Left ventricle myocardium superior (tissue), 1 donor: ENCODE measurements around the gene LITAF. TPM values are rescaled to one million over a fixed set of nuclear protein-coding genes. Genes with fewer than 3 reads are reported as not detected.
"Not testable (repeated sequence)": the region's sequence is repeated elsewhere in the genome, so short reads cannot be mapped to it uniquely, and the experiment has no call there.

ENCODE experiments used
- ATAC-seq: fragments of 200-7000 bp; cut with Tn5 transposase; one replicate; pipeline ENCODE4 v1.9.1; 2020; ENCODE audit warnings: mild to moderate bottlenecking, moderate library complexity
- DNase-seq: peaks from one replicate; pipeline ENCODE4 v3.0.0-alpha.2; 2020
- intact Hi-C: fragments of 100-400 bp; cut with micrococcal nuclease; formaldehyde crosslinking; loops from one replicate; pipeline ENCODE4 v1.11.0; 2022
- total RNA-seq: library from RNA; stranded (reverse); fragmentation: NEBNext Ultra II Directional; extraction: Animal tissue kit (Norgen Biotek cat#: 25700); gene quantifications from one replicate; pipeline ENCODE4 v1.2.1, GENCODE V29; 2021
- donor health status: DM: no; HTN: yes; CAD: no; lungs with severe emphysema.

Gene LITAF
- total RNA-seq, 1 donor from 2014 or later = 70.8 TPM

DNA sequence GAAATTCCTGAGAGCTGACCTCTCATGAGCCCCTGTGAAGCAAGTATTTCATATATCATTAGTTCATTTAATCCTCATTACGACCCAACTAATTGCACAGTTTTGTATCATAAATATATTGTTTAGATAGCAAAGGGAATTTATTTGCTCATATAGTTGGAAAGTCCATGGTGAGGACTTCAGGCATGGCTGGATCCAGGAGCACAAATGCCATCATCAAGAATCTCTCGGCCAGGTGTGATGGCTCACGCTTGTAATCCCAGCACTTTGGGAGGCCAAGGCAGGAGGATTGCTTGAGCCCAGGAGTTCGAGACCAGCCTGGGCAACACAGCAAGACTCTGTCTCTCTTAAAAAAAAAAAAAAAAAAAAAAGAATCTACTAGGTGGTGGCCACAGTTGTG lies 17.6 kb upstream of the LITAF start:
- ATAC-seq, DNase-seq, intact Hi-C loops: not testable (repeated sequence)

DNA sequence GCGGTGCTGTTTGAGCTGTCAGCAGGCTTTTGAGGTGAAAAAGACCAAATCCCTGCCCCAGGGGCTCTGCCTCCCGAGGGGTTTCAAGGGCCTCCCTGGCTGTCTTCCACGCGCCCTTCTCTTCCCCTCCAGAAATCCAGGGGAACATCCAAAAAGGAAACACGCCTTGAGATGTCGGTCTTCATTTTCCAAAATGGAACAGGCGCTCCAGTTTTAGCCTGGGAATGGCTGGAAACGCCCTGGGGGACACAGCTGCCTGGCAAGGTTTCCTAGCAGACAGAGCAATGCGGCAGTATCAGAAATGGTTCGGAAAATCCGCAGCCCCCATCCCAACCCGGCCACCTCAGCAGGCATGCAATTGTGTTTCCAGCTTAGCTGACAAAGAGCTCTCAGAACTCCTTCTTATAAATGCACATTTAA lies 16.6 kb upstream of the LITAF start:
- DNase-seq (peak; percentile 65), ATAC-seq (peak; percentile 53)
- intact Hi-C loops = no loop called here

DNA sequence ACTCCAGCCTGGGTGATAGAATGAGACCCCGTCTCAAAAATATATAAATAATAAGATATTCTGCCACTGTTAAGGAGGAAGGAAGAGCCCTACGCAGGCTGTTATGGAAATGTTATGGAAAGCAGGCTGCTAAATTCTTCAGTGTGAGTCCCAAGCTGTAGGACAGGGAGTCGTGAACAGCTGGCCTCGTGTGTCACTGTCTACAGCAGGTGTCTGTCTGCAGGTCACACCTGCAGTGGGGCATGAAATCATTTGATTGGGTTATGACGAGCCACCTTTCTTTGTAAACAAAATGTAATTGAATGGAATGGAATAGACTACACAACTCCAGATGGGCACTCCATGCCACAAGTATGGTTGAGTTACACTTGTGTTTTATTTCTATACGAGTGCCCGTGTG lies 15.6 kb upstream of the LITAF start:
- ATAC-seq = no peak
- intact Hi-C loops = no loop called here

DNA sequence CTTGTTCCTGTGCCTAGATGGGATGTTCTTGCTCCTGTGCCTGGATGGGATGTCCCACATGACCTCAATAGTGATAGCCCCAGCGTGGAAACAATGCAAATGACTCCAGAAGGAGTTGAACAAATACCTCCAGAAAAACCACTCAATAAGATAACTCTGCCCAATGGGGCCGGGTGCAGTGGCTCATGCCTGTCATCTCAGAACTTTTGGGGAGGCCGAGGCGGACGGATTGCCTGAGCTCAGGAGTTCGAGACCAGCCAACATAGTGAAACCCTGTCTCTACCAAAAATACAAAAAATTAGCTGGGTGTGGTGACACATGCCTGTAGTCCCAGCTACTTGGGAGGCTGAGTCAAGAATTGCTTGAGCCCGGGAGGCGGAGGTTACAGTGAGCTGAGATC lies 15.2 kb upstream of the LITAF start:
- intact Hi-C loops = no loop called here
- DNase-seq = no peak
- no peak for ATAC-seq

More for the DNA sequence above, 15.6 kb upstream of the LITAF start:
- DNase-seq = no peak

DNA sequence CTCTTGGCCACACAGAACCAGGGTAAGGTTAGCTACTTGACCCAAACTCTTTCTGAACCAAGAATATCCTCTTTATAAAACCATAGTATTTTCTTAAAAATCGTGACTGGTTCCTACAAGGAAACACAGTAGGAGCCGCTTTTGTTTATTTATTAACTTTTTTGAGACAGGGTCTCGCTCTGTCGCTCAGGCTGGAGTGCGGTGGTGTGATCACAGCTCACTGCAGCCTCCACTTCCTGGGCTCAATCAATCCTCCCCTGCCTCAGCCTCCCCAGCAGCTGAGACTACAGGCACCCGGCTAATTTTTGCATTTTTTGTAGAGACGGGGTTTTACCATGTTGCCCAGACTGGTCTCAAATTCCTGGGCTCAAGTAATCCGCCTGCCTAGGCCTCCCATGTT lies 14.7 kb upstream of the LITAF start:
- ATAC-seq (no peak), DNase-seq (no peak)
- intact Hi-C loops = no loop called here

DNA sequence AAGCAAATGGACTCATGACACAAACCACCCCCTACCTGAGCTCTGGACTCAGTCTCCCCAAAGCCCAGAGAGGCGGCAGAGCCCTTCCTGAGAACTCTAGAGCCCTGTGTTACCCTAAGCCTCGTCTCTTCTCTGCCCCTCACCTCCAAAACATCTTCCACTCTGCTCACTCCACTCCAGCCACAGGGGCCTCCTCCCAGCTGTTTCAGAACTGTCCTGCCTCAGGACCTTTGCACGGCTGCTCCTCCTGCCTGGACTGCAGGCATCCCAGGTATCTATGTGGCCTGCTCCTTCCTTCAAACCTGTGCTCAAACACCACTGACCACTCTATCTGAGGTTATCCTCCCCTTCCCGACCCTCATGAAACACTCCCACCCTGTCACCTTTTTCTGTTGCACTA lies 12.9 kb upstream of the LITAF start:
- DNase-seq = no peak
- ATAC-seq = no peak
- intact Hi-C loops = no loop called here

DNA sequence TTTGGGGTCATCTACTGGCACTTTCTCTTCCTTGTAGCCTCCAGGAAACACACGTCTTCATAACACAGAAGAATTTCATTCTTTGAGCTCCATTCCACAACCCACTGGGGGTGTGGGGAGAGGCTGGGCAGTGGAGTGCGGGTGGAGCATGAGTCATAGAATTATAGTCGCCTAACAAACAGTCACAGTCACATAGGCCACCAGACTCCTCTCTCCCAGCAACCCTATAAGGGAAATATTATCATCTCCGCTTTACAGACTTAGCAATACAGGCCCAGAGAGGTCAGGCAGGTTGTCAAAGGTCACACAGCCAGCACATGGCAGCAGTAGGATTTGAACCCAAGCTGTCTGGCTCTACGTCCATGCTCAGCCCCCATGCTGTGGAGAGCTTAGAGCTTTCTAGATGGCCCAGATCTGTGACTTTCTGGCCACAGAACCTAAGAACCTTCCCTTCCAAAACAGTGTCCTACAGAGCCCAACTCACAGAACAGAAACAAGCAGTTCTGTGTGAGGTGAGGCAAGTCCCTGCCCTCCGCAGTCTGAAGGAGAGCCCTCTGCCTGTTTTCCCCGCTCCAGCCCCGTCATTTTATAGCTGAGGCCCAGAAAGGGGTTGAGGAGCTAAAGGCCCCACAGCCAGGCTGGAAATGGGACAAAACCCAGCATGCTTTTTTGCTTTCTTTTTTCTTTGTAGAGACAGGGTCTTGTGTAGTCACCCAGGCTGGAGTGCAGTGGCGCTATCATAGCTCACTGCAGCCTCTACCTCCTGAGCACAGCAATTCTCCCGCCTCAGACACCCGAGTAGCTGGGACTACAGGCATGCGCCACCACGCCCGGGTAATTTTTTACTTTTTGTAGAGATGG lies 10.7 kb upstream of the LITAF start:
- ATAC-seq = peak; percentile 40
- DNase-seq = no peak
- intact Hi-C loops = no loop called here

DNA sequence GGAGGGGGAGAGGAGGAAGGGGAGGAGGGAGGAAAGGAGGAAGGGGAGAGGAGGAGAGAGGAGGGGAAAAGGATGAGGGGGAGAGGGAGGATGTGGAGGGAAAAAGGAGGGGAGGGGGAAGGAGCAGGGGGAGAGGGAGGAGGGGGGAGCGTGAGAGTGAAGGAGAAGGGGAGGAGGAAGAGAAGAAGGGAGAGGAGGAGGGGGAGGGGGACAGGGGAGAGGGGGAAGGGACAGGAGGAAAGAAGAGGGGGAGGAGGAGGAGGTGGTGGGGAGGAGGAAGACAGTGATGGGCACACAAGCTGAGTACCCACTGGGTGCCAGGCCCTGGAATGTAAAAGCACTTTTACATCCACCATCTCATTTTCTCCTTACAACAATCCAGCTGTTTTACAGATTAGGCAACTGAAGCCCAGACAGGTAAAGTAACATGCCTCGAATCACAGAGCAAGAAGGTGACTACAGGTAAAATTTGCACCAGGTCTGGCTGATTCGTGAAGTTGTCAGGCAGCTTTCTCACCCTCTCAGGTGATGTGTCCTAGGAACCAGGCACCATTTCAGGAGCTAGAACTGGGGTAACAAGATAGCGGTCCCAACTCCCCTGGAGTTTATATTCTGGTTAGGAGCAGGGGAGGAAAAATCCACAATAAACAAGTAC lies 10.0 kb upstream of the LITAF start:
- DNase-seq (no peak), ATAC-seq (no peak)
- intact Hi-C loops = no loop called here

DNA sequence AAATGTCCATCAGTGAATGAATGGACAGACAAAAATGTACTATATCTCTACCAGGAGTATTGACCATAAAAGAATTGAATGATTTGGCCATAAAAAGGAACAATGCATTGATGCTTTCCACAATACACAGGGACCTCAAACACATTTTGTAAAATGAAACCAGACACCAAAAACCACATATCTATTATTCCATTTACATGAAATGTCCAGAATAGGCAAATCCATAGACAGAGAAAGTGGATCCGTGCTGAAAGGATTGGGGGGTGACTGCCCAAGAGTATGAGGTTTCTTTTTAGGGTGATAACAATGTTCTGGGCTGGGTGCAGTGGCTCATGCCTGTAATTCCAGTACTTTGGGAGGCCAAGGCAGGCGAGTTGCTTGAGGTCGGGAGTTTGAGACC lies 6.9 kb upstream of the LITAF start:
- DNase-seq = no peak
- no peak for ATAC-seq
- intact Hi-C loops = no loop called here

DNA sequence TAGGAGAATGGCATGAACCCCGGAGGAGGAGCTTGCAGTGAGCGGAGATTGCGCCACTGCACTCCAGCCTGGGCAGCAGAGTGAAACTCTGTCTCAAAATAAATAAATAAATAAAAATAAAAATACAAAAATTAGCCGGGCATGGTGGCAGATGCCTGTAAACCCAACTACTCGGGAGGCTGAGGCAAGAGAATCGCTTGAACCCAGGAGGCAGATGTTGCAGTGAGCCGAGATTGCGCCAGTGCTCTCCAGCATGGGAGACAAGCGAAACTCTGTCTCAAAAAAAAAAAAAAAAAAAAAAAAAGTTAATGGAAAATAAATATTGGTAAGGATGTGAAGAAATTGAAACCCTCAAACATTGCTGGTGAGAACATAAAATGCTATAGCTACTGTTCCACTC lies 6.4 kb upstream of the LITAF start:
- ATAC-seq, intact Hi-C loops, DNase-seq: not testable (repeated sequence)

DNA sequence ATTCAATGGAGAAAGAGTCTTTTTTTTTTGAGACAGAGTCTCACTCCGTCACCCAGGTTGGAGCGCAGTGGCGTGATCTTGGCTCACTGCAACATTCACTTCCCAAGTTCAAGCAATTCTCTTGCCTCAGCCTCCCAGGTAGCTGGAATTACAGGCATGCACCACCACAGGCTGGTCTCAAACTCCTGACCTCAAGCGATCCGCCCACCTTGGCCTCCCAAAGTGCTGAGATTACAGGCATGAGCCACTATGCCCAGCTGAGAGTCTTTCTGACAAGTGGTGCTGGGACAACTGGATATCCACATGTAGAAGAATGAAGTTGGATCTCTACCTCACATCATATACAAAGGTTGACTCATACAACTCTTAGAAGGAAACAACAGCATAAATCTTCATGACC lies 4.9 kb upstream of the LITAF start:
- DNase-seq, ATAC-seq, intact Hi-C loops: not testable (repeated sequence)

DNA sequence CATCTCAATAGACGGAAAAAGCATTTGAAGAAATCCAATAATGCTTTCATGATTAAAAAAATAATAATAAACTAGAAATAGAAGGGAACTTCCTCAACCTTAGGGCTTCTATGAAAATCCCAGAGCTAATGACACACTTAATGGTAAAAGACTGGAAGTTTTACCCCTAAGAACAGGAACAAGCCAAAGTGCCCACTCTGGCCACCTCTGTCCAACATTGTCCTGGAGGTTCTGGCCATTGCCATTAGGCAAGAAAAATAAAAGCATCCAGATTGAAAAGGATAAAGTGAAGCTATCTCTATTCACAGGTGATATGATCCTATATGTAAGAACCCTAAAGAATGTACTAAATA lies 2.5 kb upstream of the LITAF start:
- intact Hi-C loops = no loop called here
- no peak for ATAC-seq
- no peak for DNase-seq

DNA sequence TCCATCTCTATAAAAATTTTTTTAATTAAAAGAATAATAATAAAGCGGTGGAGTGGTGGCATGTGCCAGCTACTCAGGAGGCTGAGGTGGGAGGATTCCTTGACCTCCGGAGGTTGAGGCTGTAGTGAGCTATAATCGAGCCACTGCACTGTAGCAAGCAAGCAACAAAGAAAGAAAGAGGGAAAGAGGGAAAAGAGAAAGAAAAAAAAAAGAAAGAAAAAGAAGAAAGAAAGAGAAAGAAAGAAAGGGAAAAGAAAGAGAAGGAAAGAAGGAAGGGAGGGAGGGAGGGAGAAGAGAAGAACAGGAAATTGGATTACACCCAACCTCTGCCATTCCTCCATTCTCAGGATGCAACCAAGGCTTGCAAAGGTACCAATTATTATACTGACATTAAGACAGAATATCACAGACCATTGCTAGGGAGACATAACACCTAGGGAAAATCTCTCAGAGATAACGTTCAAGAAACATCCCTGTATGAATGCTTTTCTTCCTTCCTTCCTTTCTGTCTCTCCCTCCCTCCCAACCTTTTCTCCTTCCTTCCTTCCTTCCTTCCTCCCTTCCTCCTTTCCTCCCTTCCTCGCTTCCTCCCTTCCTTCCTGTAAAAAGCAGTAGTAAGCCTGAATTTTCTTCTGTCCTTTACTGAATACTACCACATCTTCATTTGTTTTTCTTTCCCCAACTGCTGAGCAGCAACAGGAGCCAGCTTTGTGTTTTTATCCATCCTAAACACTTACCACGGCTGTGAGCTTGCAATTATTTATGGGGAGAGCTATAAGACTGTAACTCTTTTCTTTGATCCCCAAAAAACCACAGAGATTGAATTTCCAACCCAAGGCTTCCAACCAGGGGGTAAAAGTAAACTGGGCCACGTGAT lies 1.8 kb upstream of the LITAF start:
- intact Hi-C loops = no loop called here
- ATAC-seq (no peak), DNase-seq (no peak)

DNA sequence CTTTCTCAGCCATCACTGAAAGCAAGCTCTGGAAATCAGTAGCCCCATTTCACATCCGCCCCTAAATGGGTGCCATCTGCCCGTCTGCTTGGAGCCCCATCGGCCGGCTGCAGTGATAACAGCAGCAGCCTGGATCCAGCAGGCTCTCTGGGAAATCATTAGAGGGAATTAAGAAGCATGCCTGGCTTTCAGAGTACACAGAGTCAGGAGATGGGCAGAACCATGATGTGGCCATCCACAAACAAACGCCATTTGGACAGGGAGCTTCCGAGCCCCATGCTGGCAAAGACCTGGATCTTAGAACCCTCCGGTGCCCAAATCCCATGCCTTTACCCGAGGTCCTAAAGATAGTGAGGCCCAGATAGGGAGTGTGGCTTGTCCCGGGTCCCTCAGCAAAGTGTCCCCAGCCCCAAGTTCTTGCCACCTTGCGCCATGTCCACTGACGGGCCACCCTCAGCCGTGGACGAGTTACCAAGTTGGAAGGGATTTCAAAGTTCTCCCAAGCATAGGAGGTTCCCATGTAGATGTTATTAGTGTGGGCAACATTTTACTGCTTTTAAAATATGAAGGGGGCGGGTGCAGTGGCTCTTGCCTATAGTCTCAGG lies 1.0 kb upstream of the LITAF start:
- ATAC-seq (peak; percentile 1), DNase-seq (no peak)
- intact Hi-C loops = no loop called here

DNA sequence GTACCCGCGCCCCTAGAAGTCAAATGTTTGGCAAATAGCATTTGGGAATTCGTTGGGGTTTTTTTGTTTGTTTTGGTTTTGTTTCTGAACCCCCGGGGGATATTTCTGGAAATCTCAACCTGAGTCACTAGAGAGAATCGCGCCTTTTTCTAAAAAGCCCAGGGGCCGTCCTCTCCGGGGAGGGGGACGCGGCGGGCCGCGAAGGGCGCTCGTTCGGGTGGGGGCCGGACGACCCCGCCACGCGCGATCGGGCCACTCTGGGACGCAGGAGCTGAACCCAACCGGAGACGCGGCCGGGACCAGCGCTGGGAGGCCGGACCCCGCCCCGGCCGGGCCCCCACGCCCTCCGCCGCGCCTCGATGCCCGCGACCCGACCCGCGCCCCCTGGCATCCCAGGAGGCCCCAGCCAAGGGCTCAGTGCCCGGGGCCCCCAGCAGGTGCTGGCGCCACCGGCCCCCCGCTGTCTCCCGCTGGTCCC lies 302 bp downstream of the LITAF start:
- intact Hi-C loops = no loop called here
- DNase-seq (no peak), ATAC-seq (peak; percentile 29)

DNA sequence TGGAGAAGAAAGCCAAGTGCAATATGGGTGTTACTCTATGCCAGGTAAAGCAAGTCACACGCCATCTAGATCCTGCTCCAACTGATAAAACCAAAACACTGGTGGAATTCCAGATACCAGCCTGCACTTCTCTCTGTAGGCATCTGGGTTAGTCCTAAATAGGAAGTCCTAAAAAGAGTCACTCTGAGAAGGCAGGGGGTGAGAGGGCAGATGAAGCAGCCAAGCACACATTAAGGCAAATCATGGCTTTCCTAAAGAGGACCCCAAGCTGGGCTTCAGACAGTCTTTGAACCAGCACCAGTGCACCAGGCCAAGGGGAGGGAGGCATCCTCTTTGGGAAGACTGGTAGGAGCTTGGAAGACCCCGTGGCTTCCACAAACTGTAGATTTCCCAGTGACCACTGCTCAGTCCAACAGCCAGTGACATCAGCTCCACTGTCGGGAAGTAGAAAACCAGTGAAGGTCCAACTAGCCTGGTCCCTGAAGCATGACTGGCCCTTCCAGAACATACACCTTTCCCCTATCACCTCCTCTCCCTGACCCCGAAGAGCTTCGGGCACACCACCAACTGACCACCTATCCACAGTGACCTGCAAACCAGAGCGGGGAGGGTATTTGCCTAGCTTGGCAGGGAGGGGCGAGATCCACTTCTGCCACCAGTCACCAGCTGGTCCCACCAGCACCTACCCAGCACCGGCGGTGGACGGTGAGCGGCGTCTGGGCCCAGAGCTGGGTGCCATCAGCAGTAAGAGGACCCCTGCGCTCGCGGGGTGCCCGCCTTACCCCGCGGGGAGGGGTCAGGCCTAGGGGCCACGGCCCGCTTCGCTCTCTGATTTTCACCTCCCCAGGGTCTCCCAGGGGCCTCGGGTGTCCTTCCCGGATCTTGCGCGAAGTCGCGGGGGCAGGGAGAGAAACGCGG lies 1.0 kb downstream of the LITAF start:
- DNase-seq = peak; percentile 51
- ATAC-seq = peak; percentile 25
- intact Hi-C loops = no loop called here

DNA sequence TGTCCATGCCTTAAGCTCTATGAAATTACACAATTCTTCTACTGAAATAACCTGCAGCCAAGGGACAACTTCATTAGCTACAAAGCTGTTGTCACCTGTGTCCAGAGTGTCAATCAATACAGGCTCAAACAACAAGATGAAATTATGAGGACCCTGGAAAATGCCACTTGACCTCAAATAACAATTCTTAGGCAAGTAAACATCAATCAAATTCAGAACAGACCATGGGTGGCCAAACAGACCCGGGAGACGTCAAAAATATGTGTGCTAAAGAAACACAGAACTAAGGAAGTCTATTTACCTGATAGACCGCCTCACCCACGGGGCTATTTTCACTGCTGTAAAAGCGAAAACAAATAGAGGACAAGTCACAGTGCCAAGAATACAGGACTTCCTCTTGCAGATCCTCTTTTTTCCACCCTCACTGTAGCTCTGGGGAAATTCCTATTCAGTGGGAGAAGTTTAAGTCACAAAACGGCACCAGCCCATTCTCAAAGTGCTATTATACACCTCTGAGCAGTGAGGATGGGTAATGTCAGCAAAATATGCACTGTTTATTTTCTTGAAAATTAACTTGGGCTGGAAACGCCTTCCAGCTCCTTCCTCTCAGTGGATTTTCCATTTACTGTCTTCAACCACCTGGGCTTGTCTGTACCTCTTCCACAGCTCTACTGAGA lies 2.7 kb downstream of the LITAF start:
- no peak for DNase-seq
- ATAC-seq = peak; percentile 4
- intact Hi-C loops = no loop called here

DNA sequence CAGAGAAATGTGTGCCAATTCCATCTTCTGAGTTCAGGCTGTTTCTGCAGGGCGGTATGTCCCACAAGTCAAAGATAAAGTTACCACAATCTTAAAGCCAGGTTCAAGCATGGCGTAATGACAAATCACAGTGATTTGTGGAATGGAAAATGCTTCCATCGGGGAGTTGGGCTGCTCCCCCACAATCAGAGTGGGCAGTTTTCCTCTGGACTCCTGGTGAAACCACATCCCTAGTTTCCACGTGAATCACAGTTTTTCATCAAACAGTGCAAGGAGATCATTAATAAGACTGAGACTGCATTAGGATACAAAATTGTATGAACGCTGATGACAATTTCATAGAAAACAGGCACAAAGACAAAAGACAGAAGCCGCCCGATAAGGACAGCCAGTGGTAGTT lies 3.6 kb downstream of the LITAF start:
- DNase-seq (no peak), ATAC-seq (no peak)
- intact Hi-C loops = no loop called here
